PC-9 (cell line): ENCODE data around the gene MYOF.

Experiments used
- EZH2 ChIP-seq: fragments of 200-600 bp; sonication (generic); IDR thresholded peaks from 2 replicates; pipeline ENCODE4 v1.8.0; 2017; ENCODE audit warnings: antibody characterized with exemption, low read depth
- TF ChIP-seq, protein P1 (sequence below): fragments of 200-600 bp; sonication (generic); conservative IDR thresholded peaks from 2 replicates; pipeline ENCODE4 v1.6.1; 2017; ENCODE audit warnings: mixed run types, antibody characterized with exemption, mild to moderate bottlenecking, moderate library complexity

DNA sequence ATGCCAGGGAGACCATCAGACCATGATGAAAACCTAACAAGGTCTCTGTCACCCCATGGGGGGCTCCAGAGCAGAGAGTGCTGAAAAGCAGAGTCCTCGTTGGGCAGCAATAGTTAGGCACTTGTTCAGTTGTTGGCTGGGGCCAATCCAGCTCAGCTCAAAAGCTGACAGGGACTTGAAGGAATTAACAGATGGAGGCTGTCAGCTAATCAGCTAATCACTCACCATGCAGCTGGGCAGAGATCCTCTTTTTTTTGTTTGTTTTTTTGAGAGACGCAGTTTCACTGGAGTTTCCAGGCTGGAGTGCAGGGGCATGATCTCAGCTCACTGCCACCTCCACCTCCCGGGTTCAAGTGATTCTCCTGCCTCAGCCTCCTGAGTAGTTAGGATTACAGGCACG is 32.4 kb upstream of the MYOF start:
- TF ChIP-seq, protein P1, sequence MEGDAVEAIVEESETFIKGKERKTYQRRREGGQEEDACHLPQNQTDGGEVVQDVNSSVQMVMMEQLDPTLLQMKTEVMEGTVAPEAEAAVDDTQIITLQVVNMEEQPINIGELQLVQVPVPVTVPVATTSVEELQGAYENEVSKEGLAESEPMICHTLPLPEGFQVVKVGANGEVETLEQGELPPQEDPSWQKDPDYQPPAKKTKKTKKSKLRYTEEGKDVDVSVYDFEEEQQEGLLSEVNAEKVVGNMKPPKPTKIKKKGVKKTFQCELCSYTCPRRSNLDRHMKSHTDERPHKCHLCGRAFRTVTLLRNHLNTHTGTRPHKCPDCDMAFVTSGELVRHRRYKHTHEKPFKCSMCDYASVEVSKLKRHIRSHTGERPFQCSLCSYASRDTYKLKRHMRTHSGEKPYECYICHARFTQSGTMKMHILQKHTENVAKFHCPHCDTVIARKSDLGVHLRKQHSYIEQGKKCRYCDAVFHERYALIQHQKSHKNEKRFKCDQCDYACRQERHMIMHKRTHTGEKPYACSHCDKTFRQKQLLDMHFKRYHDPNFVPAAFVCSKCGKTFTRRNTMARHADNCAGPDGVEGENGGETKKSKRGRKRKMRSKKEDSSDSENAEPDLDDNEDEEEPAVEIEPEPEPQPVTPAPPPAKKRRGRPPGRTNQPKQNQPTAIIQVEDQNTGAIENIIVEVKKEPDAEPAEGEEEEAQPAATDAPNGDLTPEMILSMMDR: no peak
- TF ChIP-seq EZH2: no peak
